ENCODE results near the gene PI4K2B.

PI4K2B gene

DNA sequence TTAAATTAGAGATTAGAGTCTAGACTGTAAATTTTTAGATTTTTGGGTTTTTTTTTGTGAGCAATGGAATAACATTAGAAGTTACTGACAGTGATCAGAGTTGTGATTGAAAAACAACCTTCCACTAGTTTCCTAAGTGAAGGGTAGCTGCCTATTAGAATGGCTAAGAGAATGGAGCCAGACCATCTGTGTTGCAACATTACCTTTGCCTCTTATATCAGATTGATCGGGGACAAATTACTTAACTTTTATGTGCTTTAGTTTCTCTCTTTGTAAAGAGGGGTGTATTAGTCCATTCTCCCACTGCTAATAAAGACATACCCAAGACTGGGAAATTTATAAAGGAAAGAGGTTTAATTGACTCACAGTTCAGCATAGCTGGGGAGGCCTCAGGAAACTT lies 12.5 kb upstream of the PI4K2B start:
- no peak for TF ChIP-seq EZH2phosphoT487 (IDR thresholded peaks at IDR 0.05; ENCODE audit: borderline replicate concordance, low read length)
- TF ChIP-seq, protein P1, sequence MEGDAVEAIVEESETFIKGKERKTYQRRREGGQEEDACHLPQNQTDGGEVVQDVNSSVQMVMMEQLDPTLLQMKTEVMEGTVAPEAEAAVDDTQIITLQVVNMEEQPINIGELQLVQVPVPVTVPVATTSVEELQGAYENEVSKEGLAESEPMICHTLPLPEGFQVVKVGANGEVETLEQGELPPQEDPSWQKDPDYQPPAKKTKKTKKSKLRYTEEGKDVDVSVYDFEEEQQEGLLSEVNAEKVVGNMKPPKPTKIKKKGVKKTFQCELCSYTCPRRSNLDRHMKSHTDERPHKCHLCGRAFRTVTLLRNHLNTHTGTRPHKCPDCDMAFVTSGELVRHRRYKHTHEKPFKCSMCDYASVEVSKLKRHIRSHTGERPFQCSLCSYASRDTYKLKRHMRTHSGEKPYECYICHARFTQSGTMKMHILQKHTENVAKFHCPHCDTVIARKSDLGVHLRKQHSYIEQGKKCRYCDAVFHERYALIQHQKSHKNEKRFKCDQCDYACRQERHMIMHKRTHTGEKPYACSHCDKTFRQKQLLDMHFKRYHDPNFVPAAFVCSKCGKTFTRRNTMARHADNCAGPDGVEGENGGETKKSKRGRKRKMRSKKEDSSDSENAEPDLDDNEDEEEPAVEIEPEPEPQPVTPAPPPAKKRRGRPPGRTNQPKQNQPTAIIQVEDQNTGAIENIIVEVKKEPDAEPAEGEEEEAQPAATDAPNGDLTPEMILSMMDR (IDR thresholded peaks at IDR 0.05; ENCODE audit: low read depth, low read length, poor library complexity, severe bottlenecking), result no peak
- H3K9me2 ChIP-seq (replicated peaks; ENCODE audit: control insufficient read depth, low read length), result no peaks in the 10 kb centered on the region

GRCh38 chr4:25223802-25224375 lies 9.9 kb upstream of the PI4K2B start:
- H3K4me3 ChIP-seq (ENCODE audit: low read length), result no peak overlapping the region
- H3K9me3 ChIP-seq (ENCODE audit: control insufficient read depth, insufficient read depth, low read length), result peaks cover 22% of the 10 kb centered on the region
- H3K27ac ChIP-seq (ENCODE audit: low read depth, low read length), result no peak overlapping the region
- H4K20me1 ChIP-seq (ENCODE audit: control insufficient read depth, insufficient read depth, low read depth, low read length), result no peaks in the 10 kb centered on the region
- no peaks in the 10 kb centered on the region for H3K4me1 ChIP-seq (ENCODE audit: control insufficient read depth, low read length)
- no peaks in the 10 kb centered on the region for H3K9me2 ChIP-seq (replicated peaks; ENCODE audit: control insufficient read depth, low read length)
- no peaks in the 10 kb centered on the region for H3K79me2 ChIP-seq (ENCODE audit: control insufficient read depth, low read length)
- no peaks in the 10 kb centered on the region for H3K27me3 ChIP-seq (ENCODE audit: control insufficient read depth, low read length)
- no peaks in the 10 kb centered on the region for H3K36me3 ChIP-seq (ENCODE audit: control insufficient read depth, low read length)
- 0 out of 2 replicates have a peak, but pooled peaks cover 1% of the 10 kb centered on the region for H3F3A ChIP-seq (ENCODE audit: control insufficient read depth, insufficient read depth)
- H3K4me2 ChIP-seq (ENCODE audit: low read length), result no peak overlapping the region
- TF ChIP-seq, protein P1 (IDR thresholded peaks at IDR 0.05; ENCODE audit: low read depth, low read length, poor library complexity, severe bottlenecking), result no peak
- TF ChIP-seq EZH2phosphoT487 (IDR thresholded peaks at IDR 0.05; ENCODE audit: borderline replicate concordance, low read length), result no peak

More for the DNA sequence above, 12.5 kb upstream of the PI4K2B start:
- no peaks in the 10 kb centered on the region for H3F3A ChIP-seq (ENCODE audit: control insufficient read depth, insufficient read depth)
- H3K36me3 ChIP-seq (ENCODE audit: control insufficient read depth, low read length), result no peaks in the 10 kb centered on the region
- H3K27ac ChIP-seq (ENCODE audit: low read depth, low read length), result no peak overlapping the region
- H3K4me2 ChIP-seq (ENCODE audit: low read length), result no peak overlapping the region
- H3K4me3 ChIP-seq (ENCODE audit: low read length), result no peak overlapping the region
- H3K79me2 ChIP-seq (ENCODE audit: control insufficient read depth, low read length), result no peaks in the 10 kb centered on the region
- peaks cover 18% of the 10 kb centered on the region for H3K9me3 ChIP-seq (ENCODE audit: control insufficient read depth, insufficient read depth, low read length)
- no peaks in the 10 kb centered on the region for H4K20me1 ChIP-seq (ENCODE audit: control insufficient read depth, insufficient read depth, low read depth, low read length)
- H3K4me1 ChIP-seq (ENCODE audit: control insufficient read depth, low read length), result no peaks in the 10 kb centered on the region
- no peaks in the 10 kb centered on the region for H3K27me3 ChIP-seq (ENCODE audit: control insufficient read depth, low read length)

GRCh38 chr4:25229804-25230203 lies 4.0 kb upstream of the PI4K2B start:
- Histone ChIP-seq H3K4me3 (ENCODE audit: low read length) (no peak overlapping the region), H4K20me1 (ENCODE audit: control insufficient read depth, insufficient read depth, low read depth, low read length) (no peaks in the 10 kb centered on the region), H3K9me2 (replicated peaks; ENCODE audit: control insufficient read depth, low read length) (no peaks in the 10 kb centered on the region), H3K4me1 (ENCODE audit: control insufficient read depth, low read length) (peaks cover 28% of the 10 kb centered on the region), H3K79me2 (ENCODE audit: control insufficient read depth, low read length) (peaks cover 12% of the 10 kb centered on the region), H3K4me2 (ENCODE audit: low read length) (no peak overlapping the region), H3F3A (ENCODE audit: control insufficient read depth, insufficient read depth) (peaks cover 12% of the 10 kb centered on the region), H3K27me3 (ENCODE audit: control insufficient read depth, low read length) (no peaks in the 10 kb centered on the region), H3K9me3 (ENCODE audit: control insufficient read depth, insufficient read depth, low read length) (peaks cover 23% of the 10 kb centered on the region), H3K36me3 (ENCODE audit: control insufficient read depth, low read length) (peaks cover 10% of the 10 kb centered on the region; the same call in 1 of the 2 replicates), H3K27ac (ENCODE audit: low read depth, low read length) (no peak overlapping the region)
- no peak for TF ChIP-seq EZH2phosphoT487 (IDR thresholded peaks at IDR 0.05; ENCODE audit: borderline replicate concordance, low read length)
- TF ChIP-seq, protein P1 (IDR thresholded peaks at IDR 0.05; ENCODE audit: low read depth, low read length, poor library complexity, severe bottlenecking), result no peak

Data from DOHH2 (cell line).